ENCODE results near the gene ZNF581. TPM values are rescaled to one million over a fixed set of nuclear protein-coding genes. Genes with fewer than 3 reads are reported as not detected.

Gene ZNF581
- total RNA-seq, 1 donor from 2014 or later = 22.7 TPM

- H3K27ac ChIP-seq = peak within 1 kb of the TSS; percentile 90
- H3K9me3 ChIP-seq = no peaks in the 10 kb centered on the region
- no peaks in the 10 kb centered on the region for H3K27me3 ChIP-seq (ENCODE audit: low read depth)
- TF ChIP-seq, protein P1, sequence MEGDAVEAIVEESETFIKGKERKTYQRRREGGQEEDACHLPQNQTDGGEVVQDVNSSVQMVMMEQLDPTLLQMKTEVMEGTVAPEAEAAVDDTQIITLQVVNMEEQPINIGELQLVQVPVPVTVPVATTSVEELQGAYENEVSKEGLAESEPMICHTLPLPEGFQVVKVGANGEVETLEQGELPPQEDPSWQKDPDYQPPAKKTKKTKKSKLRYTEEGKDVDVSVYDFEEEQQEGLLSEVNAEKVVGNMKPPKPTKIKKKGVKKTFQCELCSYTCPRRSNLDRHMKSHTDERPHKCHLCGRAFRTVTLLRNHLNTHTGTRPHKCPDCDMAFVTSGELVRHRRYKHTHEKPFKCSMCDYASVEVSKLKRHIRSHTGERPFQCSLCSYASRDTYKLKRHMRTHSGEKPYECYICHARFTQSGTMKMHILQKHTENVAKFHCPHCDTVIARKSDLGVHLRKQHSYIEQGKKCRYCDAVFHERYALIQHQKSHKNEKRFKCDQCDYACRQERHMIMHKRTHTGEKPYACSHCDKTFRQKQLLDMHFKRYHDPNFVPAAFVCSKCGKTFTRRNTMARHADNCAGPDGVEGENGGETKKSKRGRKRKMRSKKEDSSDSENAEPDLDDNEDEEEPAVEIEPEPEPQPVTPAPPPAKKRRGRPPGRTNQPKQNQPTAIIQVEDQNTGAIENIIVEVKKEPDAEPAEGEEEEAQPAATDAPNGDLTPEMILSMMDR (IDR thresholded peaks at IDR 0.05) = no peak
- H3K4me3 ChIP-seq = peak within 1 kb of the TSS; percentile 85
- DNase-seq (peak; percentile 98), ATAC-seq (peak; percentile 96 to 97)
- H3K36me3 ChIP-seq = peaks cover 58% of the 10 kb centered on the region
- H3K4me1 ChIP-seq = peaks cover 37% of the 10 kb centered on the region
- intact Hi-C loops (cut with DNase I) = no loop called here
Observed at GRCh38 chr19:55674841-55675660, 31.6 kb downstream of the ZNF581 start, which contains the start of gene EPN1. TSS of gene EPN1 (plus strand) at chr19:55675226. CDS start at chr19:55678628, 3,402 bp downstream.

DNA sequence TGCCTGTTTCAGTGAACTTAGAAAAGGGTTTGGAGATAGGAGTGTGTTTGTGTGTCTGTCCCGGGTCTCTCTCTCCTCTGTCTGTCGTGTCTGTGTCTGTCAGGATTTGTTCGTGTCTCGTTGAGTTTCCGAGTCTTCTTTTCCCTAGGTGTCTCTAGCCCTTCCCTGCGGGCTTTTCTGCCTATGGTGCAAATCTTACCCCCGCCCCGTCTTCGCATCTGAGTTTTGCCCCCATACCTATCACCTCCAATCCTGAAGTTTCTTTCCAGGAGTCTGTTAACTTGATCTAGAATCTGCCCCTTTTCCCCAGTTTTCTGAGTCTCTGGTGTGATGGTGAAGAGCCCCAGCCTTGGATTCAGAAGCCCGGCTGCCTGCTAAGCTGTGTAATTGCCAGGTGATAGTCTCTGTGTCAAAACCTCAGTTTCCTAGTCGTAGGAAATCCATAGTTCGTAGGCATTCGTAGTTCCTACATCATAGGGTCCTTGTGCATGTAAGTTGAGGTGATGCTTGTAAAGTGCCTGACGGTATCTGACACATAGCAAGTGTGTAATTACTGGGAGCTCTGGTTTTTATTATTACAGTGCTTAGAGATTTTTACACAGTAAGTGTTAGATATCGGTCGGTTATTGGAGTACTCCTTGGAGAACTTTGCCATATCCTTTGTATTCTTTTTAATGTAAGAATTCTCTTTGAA, 32.4 kb downstream of the ZNF581 start:
- H3K36me3 ChIP-seq = peaks cover 58% of the 10 kb centered on the region
- no peak for DNase-seq
- no peaks in the 10 kb centered on the region for H3K27me3 ChIP-seq (ENCODE audit: low read depth)
- intact Hi-C loops (cut with DNase I) = no loop called here
- H3K27ac ChIP-seq = peak overlapping the region; percentile 90
- peaks cover 42% of the 10 kb centered on the region for H3K4me1 ChIP-seq
- ATAC-seq = no peak
- no peaks in the 10 kb centered on the region for H3K9me3 ChIP-seq
- peak overlapping the region; percentile 85 for H3K4me3 ChIP-seq
- TF ChIP-seq, protein P1 (IDR thresholded peaks at IDR 0.05) = no peak

DNA sequence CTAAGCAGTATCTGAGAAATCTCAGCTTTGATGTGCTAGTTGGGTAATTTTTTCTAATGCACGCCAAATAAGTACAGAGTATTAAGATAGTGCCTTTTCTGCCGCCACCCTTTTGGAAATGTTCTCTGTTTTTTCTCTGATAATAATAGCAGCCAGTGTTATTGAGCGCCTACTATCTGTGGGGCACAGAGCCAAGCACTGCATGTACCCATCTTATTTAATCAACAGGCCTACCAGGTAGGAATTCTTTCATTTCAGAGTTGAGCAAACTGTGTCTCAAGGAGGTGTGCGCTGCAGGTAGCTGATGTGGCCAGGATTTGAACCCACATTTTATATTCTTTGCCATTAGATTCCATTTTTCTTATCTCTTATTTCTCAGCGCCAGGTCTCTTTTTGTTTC, 32.9 kb downstream of the ZNF581 start:
- Histone ChIP-seq H3K9me3 (no peaks in the 10 kb centered on the region), H3K4me3 (peak overlapping the region; percentile 85), H3K36me3 (peaks cover 60% of the 10 kb centered on the region), H3K27me3 (ENCODE audit: low read depth) (no peaks in the 10 kb centered on the region), H3K27ac (peak overlapping the region; percentile 90), H3K4me1 (peaks cover 42% of the 10 kb centered on the region)
- TF ChIP-seq, protein P1 (IDR thresholded peaks at IDR 0.05) = no peak
- DNase-seq = no peak
- intact Hi-C loops (cut with DNase I) = no loop called here
- no peak for ATAC-seq

GRCh38 chr19:55676889-55677505, 33.5 kb downstream of the ZNF581 start:
- peaks cover 58% of the 10 kb centered on the region for H3K36me3 ChIP-seq
- intact Hi-C loops (cut with DNase I) = no loop called here
- ATAC-seq = no peak

DNA sequence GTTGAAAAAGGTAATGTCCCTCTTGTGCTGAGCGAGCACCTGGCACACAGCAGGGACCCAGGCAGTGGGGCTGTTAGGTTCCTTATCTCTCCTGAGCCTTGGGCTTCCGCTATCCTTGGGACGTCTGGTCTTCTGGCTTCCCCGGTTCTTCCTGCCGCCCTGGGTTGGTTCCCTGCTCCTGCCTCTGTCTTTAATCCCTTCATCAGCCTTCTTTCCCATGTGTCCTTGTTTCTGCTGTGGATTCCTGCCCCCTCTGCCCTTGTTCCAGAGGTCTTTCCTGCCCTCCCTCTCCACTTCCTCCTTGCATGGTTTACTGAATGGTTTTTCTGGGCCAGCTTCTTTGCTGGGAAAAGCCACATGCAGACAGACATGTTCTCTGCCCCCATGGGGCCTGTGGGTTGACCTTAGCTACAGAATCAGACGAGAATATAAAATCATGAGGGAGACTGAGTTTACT, 34.2 kb downstream of the ZNF581 start:
- ATAC-seq (no peak), DNase-seq (peak; percentile 40)
- Histone ChIP-seq H3K36me3 (peaks cover 58% of the 10 kb centered on the region), H3K4me3 (peak overlapping the region; percentile 85), H3K27me3 (ENCODE audit: low read depth) (no peaks in the 10 kb centered on the region), H3K27ac (peak overlapping the region; percentile 43), H3K9me3 (no peaks in the 10 kb centered on the region), H3K4me1 (peaks cover 42% of the 10 kb centered on the region)
- TF ChIP-seq, protein P1 (IDR thresholded peaks at IDR 0.05) = no peak
- intact Hi-C loops (cut with DNase I) = no loop called here

More at GRCh38 chr19:55676889-55677505, 33.5 kb downstream of the ZNF581 start:
- H3K27me3 ChIP-seq (ENCODE audit: low read depth) = no peaks in the 10 kb centered on the region
- H3K4me3 ChIP-seq = peak overlapping the region; percentile 85
- no peaks in the 10 kb centered on the region for H3K9me3 ChIP-seq
- TF ChIP-seq, protein P1 (IDR thresholded peaks at IDR 0.05) = no peak
- no peak for DNase-seq
- peaks cover 42% of the 10 kb centered on the region for H3K4me1 ChIP-seq
- peak overlapping the region; percentile 43 for H3K27ac ChIP-seq

Measured in lower lobe of right lung (tissue), 2 donors.